ENCODE results near the gene PPP1CA.

The PPP1CA gene

DNA sequence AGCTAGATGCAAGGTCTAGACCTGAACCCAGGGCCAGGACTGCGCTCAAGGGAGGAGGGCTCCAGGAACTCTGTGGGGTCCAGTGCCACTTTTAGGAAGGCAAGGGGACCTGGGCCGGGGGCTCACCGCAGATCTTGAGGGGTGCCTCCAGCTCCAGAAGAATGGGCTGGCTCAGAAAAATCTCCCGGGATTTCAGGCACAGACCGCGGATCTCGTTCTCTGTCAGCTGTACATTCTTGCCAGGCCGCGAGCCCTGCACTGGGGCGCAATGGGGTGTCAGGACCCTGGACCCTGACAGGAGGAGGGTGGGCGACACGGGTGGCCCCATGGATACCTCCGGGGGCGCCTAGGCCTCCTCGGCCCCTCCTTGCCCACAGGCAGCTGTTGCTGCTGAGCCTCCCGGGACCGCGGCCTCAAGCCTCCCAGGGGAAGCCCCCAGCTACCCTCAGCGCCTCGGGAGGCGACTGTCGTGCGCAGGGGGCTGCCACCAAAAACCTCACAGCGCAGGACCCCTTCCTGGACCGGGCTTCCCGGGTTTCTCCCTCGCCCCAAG, 640 bp downstream of the PPP1CA start:
- DNase-seq, result no peak

DNA sequence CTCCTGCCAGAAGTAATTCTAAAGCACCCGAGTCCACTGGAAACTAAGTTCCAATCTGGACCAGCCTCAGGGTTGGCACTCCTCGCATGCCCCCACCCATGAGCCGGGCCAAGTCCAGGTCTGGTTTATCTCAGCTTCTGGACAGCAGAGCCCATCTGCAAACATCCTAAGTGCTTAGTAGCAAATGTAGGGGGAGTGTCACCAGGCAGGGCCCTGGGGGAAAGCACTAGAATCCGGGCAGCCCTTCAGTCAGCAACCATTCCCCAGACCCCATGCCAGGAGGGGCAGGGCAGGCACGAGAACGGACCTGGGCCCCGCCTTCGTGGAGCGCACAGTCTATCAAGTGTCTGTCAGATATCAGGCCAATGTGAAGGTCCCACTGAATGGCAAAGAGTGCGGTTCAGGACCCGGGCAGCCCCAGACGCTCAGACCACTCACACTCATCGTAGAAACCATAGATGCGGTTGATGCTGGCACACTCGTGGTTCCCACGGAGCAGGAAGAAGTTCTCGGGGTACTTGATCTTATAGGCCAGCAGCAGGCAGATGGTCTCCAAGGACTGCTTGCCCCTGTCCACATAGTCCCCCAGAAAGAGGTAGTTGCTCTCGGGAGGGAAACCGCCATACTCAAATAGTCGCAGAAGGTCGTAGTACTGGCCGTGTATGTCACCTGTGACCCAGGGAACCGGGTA, 1.3 kb downstream of the PPP1CA start:
- DNase-seq, result no peak

DNA sequence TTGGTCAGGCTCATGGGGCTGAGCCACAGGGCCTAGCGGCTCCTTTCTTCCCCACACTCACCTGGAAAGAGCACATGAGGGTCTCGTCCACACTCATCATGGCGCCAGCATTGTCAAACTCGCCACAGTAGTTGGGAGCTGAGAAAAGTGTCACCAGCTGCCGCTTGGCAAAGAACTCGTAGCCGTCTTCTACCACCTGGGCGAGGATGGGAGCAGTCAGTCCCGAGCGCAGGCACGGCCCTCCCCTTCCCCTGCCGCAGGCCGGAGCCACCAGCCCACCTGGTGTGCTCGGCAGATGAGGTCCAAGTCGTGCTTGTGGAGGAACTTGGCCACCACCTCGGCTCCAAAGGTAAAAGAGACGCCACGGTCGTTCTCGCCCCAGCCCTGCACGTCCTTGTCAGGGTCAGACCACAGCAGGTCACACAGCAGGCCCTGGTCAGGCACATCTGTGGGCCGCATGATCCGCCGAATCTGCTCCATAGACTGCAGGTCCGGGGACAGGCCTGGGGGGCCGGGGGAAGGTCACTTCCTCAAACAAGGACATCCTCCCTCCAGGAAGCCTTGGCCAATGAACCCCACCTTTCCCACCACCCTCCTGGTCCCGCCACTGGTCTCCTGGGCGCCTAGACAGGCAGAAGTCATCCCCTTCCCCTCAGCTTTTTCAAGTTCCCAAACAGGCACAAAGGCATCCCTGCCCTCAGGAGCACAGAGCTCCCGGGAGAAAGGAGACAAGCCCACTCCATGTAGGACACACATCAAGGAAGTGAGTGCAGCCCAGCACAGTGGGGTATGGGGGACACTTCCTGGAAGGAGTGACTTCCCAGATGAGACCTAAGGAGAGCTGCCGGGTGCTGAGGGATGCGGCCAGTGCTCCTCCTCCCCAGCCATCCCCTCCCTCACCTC, 2.7 kb downstream of the PPP1CA start:
- no peak for DNase-seq

DNA sequence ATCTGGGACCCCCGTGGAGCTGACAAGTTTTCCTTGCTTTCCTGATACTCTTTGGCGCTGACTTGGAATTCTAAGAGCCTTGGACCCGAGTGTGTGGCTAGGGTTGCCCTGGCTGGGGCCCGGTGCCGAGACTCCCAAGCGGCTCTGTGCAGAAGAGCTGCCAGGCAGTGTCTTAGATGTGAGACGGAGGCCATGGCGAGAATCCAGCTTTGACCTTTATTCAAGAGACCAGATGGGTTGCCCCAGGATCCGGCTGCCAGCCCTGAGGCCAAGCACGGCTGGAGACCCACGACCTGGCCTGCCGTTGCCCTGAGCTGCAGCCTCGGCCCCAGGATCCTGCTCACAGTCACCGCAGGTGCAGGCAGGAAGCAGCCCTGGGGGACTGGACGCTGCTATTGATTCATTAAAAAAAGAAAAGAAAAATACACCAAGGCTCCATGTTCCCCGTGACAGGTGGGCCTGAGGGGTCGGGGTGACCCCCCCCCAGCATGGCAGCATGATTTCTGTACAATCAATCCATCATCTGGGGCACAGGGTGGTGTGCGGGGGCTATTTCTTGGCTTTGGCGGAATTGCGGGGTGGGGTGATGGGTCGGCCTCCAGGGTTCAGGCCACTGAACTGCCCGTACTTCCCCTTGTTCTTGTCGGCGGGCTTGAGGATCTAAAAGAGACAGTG, 3.5 kb downstream of the PPP1CA start:
- no peak for DNase-seq

DNA sequence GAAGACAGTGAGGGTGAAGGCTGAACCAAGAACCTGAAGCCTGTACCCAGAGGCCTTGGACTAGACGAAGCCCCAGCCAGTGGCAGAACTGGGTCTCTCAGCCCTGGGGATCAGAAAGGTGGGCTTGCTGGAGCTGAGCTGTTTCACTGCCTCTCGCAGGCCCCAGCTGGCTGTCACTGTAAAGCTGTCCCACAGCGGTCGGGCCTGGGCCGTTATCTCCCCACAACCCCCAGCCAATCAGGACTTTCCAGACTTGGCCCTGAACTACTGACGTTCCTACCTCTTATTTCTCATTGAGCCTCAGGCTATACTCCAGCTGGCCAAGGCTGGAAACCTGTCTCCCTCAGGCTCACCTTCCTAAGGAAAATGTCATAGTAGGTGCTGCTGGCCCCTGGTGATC, 4.1 kb downstream of the PPP1CA start:
- DNase-seq, result no peak

DNA sequence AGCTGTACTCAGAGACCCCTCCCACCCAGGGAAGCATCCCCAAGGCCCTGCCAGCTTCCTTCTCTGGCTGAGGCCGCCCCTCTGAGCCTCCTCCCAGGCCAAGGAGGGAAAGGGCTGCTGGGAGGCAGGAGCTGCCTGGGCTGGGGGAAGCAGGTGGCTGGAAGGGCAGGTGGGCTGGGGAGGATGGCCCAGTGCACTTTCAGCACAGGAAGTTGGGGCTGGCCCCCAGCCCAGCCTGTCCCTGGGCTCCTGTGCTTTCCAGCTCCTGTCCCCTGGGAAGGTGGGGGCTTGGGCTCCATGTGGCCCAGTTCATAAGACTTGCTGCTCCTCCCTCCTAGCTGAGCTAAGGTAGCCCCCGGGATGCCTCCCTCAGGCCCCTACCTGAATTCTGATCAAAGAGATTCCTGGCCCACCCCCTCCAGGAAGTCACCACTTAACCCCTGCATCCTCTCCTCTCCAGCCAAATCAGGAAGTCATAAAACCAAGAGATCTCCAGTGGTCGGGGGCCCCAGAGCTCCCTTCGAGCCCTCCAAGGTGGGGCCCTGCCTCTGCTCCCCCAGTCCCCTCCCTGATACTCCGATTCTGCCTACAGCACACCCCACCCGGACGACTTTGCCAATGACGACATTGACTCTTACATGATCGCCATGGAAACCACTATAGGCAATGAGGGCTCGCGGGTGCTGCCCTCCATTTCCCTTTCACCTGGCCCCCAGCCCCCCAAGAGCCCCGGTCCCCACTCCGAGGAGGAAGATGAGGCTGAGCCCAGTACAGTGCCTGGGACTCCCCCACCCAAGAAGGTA, 4.9 kb downstream of the PPP1CA start:
- DNase-seq, result no peak

DNA sequence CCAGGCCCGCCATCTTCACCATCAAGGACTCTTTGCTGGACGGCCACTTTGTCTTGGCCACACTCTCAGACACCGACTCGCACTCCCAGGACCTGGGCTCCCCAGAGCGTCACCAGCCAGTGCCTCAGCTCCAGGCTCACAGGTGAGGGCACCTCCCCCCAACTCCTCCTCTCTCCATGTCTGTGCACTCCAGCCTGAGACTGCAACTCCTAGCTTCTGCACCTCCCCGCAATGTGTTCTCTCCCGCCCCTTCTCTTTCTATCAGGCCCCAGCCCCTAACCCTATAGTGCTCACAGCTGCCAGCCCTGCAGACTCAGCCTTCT, 5.4 kb downstream of the PPP1CA start:
- no peak for DNase-seq

DNA sequence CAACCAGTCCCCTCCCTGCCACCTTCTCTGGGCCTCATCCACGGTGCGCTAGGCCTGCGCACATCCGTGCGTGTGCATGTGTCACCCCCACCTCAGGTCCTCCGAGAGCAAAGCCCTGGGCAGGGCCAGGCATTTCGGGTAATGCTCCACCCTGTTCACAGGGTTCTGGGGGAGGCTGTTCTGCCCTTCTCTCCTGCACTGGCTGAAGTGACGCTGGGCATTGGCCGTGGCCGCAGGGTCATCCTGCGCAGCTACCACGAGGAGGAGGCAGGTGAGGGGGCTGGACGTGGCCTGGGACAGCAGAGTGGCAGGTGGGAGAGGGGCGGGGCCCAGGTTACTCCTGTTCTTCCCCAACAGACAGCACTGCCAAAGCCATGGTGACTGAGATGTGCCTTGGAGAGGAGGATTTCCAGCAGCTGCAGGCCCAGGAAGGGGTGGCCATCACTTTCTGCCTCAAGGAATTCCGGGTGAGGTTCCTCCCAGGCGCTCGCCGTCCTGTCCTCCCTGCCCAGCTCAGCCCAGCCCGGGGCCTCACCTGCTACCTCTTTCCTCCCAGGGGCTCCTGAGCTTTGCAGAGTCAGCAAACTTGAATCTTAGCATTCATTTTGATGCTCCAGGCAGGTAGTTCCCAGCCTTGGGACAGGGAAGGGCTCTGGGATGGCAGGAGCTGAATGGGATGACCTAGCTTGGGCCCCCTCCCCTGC, 6.0 kb downstream of the PPP1CA start:
- no peak for DNase-seq

DNA sequence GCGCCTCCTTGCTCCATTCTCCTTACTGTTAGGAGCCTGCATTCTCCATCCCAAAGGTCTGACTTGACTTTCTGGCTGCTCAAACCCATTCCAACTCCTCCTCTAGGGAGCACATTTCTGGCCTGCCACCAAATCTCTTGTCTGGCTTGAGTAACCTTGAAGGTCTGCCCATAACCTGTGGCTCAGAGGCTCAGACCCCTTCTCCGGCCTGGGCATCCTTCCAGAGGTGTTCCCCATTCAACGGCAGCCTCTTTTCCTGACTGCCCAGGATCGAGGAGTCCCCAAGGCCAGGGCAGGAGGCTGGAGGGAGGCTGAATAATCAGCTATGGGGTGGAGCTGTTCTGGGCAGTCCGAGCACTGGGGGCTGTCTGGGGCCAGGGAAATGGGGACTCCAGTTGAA, 7.7 kb downstream of the PPP1CA start:
- DNase-seq, result no peak

DNA sequence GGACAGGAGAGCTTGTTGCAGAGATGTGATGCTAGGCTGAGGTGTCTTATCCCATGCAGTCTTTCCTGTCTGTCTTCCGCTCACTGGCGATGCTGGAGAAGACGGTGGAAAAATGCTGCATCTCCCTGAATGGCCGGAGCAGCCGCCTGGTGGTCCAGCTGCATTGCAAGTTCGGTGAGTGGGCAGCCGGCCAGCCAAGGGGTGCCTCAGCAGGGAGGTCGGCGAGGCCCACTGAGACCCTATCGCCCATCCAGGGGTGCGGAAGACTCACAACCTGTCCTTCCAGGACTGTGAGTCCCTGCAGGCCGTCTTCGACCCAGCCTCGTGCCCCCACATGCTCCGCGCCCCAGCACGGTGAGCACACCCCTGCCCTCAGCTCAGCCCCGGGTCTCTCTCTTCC, 8.2 kb downstream of the PPP1CA start:
- no peak for DNase-seq

DNA sequence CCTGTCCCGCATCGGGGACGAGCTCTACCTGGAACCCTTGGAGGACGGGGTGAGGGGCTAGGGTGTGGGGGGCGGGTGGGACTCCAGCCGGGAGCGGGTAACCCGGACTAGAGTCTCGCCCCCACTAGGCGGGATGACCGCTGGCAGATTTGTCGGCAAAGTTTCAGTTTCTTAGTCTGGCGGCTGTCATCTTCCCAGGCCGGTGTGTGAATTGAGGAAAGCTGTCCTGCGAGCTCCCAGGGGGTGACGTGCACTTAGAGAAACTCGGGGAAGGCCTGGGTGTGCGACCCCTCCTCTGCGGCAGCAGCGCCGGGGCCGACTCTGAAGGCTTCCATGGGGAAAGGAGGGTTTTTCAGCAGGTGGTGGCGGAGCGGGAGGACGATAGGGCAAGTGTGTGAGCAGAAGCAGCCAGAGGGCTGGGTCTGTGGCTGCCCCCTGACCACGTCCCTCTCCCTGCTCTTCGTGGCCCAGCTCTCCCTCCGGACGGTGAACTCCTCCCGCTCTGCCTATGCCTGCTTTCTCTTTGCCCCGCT, 9.4 kb downstream of the PPP1CA start:
- DNase-seq, result no peak

DNA sequence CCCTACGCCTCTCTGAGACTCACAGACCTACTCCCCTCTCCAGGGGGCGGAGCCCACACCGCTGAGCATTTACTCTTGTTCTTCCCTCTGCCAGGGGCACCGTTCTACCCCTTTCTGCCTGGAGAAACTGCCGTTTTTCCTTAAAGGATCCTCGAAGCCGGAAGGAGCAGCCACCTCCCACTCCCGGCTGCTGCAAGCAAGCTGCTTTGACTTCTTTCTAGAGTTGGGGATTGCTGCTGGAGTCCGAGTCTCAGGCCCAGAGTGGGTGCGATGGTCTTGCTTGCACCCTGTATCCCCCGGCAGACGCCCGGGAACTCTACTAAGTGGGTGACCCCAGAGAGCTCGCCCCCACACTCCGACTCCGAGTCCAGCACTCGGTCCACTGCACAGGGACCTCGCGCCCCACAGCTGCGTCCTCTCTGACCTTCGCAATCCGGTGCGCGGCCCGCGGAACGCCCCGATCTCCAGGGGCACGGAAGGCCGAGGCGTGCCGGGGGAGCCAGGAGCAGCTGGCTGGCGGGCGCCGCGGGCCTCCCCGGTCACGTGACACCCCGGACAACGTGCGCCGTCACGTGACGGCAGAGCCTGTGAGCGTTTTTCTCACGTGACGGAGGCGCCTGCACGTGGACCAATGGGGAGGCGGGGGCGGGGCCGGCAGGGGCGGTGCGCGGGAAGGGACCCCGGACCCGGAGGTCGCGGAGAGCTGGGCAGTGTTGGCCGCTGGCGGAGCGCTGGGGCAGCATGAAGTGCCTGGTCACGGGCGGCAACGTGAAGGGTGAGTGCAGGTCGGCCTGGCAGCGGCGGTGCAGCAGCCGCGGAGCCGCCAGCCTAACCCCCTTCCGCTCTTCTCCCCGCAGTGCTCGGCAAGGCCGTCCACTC, 10.1 kb downstream of the PPP1CA start, which contains the start of gene RAD9A:
Gene RAD9A (plus strand): TSS at position 683 of the 879 bp plus-strand sequence. CDS start 59 bp downstream, at position 742.
- peak; percentile 89 to 93 for DNase-seq

DNA sequence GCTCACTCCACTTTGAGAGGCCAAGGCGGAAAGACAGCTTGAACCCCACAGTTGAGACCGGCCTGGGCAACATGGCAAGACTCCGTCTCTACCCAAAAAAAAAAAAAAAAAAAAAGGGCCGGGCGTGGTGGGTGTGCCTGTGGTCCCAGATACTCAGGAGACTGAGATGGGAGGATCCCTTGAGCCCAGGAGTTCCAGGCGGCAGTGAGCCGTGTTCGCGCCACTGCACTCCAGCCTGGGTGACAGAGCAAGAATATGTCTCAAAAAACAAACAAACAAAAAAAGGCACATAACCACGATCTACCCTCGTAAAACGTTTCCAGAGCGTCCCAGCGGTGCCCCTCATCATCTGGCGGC, 10.7 kb downstream of the PPP1CA start:
- no peak for DNase-seq

DNA sequence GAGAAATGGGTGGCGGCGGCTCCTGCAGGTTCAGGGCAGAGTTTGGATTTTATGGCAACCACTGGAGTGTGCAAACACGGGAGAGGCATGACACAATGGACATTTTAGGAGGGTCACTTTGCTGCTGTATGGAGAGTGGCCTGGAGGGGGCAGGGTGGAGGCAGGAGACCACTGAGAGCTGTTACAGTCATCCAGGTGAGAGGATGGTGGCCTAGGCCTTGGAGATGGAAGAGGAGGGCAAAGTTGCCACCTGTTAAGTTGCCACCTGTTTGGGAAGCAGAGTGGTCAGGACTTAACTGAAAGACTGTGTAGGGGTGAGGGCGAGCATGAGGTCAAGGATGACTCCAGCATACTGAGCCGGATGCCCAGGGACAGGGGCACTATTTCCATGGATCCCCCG, 12.2 kb downstream of the PPP1CA start:
- peak in 1 of 2 experiments; percentile 38 for DNase-seq

DNA sequence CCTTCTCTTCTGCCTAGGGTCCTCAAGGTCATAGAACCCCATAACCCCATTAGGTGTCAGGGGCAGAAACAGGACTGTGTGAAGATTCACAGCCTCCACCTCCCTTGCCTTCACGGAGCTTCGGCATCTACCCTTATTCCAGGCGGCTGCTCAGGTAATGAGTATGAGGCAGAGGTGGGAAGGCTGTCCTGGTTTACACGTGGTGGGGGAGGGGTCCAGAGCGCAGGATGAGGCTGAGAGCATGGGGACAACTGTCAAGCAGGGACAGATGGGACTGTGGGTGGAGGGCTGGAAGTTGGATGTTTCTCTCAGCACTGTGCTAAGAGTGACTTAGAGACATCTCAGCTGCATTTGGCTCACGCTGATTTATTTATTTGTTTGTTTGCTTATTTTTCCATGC, 14.1 kb downstream of the PPP1CA start:
- no peak for DNase-seq

DNA sequence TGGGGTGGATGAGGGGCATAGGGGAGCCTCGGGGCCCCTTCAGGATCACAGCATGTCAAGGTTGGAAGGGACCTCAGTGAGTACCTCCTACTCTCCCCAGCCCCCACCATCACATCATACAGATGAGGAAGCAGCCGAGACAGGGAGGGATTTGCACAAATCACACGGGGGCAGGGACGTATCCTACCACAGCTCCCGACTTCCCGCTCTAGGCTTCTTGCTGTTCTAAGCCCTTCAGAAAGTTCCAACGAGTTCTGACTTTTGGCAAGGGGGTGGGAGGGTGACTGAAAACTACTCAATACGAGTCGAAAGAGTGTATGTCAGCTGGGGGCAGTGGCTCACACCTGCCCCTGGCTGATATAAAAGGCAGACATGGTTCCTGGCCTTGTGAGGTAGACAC, 14.6 kb downstream of the PPP1CA start:
- no peak for DNase-seq

DNA sequence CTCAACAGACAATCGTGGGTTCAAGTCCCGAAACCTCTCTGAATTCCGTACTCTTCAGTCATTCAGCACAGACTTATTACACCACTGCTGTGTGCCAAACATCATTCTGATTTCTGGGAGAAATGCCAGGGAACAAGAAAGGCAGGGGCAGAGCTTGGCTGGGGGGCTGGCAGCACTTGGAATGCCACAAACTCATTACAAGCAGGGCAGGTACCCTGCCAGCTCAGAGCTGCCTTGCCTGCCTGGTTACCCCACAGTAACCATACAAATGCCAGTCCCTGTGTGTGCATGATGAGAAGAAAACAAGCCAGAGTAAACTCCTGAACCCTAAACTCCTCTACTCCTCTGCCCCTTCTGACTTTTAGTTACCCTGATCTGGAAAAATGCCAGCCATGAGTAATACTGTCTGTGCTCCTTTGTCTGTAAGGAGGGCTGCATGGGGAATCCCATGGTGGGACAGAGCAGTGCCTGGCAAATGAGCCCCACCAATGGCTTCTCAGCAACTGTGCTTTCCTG, 16.7 kb downstream of the PPP1CA start:
- DNase-seq, result no peak

DNA sequence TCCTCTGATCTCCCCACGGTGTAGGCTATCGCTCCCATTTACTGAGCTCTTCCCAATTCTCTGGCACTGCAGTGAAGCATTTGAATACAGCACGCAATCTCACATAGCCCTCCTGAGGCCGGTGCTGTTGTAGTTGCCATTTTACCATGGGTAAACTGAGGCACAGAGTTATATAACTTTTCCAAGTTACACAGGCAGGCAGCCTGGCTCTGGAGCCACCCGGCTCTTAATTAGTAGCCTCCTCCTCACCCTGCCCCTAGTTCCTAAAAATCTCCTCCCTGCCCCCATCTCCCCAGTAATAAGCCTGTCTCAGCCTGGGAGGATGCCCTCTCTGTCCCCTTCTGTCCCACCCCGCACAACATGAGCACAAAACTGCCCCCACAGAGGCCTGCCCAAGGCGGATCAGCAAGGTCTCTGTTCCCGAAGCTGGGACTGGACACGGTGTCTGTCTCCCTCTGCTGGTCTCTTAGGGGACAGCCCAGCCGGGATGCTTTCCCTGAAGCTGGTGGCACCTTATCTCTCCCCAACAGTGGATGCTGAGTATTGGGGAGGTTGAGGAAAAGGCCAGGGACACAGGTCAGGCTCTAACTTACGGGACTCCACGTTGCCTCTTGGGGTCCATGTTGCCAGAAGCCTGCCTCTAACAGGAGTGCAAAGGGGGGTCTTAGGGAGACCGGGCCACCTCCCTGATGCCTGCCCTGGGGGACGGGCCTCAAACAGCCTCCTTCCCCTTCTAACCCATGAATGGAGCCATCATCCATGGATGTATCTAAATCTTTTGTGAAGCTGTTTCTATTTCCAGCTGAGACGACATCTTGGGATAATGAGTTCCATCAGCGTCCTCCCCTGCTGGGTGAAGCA, 19.2 kb downstream of the PPP1CA start:
- DNase-seq, result peak; percentile 39 to 72

DNA sequence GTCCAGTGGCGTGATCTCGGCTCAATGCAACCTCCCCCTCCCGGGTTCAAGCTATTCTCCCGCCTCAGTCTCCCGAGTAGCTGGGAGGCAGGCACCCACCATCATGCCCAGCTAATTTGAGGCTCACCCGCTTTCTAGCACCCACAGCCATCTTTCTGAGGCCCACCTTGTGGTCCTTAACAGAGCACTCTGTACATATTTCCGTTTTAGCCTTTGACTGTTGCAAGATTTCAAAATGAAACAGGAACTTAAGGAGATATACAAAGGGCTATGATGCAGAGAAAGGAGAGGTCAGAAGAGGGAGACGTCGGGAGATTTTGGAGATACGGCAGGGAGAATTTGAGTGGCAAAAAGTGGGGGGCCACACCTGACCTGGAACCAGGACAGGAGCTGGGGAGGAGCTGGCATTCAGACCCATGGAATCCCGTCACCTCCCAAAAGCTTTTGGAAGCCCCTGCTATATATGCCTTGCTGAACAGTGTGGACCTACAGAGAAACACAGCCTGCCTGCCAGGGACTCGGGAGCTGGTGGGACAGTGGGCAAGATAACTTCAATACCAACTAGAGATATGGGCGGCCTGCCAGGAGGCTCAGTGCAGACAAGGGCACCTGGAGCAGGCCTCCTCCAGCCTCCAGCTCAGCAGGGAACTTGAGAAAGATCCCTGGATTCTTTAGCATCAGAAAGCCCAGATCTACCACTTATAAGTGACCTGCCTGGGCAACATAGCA, 20.2 kb downstream of the PPP1CA start:
- no peak for DNase-seq
